Thymus (tissue), 11 donors: ENCODE data around the gene MTUS2. TPM values are rescaled to one million over a fixed set of nuclear protein-coding genes. Genes with fewer than 3 reads are reported as not detected.
A peak's percentile ranks its signal among the peaks of the same experiment; 100 is the strongest.

Experiments used
- DNase-seq, 9 donors: peaks; one replicate each; pipeline ENCODE4 v3.0.0-alpha.2; 2013; ENCODE audit warnings: low spot score in 9 of 9, low read depth in 6 of 9, missing footprints in 1 of 9
- H3K27ac ChIP-seq, 2 donors: one replicate each; pipeline ENCODE4 v1.5.1; 2013; ENCODE audit warnings: control low read depth in 1 of 2, low read depth in 1 of 2, low read length in 1 of 2, mild to moderate bottlenecking in 1 of 2, moderate library complexity in 1 of 2
- H3K27me3 ChIP-seq, 2 donors: one replicate each; pipeline ENCODE4 v1.5.1; 2013; ENCODE audit warnings: low read length in 1 of 2; ENCODE audit not compliant: control insufficient read depth in 2 of 2, insufficient read depth in 1 of 2
- H3K36me3 ChIP-seq, 2 donors: one replicate each; pipeline ENCODE4 v1.5.1; 2013; ENCODE audit warnings: low read length in 1 of 2, mild to moderate bottlenecking in 1 of 2, moderate library complexity in 1 of 2; ENCODE audit not compliant: control insufficient read depth in 2 of 2, insufficient read depth in 2 of 2
- H3K4me1 ChIP-seq, 2 donors: one replicate each; pipeline ENCODE4 v1.5.1; 2013; ENCODE audit warnings: low read length in 2 of 2; ENCODE audit not compliant: control insufficient read depth in 2 of 2, insufficient read depth in 2 of 2
- H3K4me3 ChIP-seq, 2 donors: one replicate each; pipeline ENCODE4 v1.5.1; 2013; ENCODE audit warnings: low read length in 2 of 2, control low read depth in 1 of 2, mild to moderate bottlenecking in 1 of 2
- H3K9me3 ChIP-seq, 2 donors: one replicate each; pipeline ENCODE4 v1.5.1; 2013; ENCODE audit warnings: low read length in 1 of 2, mild to moderate bottlenecking in 1 of 2; ENCODE audit not compliant: control insufficient read depth in 2 of 2, insufficient read depth in 1 of 2
- WGBS: extraction: QIAGEN DNeasy Blood & Tissue Kit; methylation state at CpG from one replicate; pipeline ENCODE4 v1.1.7; 2013; 5-methylcytosine and 5-hydroxymethylcytosine counted together
- polyA plus RNA-seq: library from polyadenylated mRNA; stranded (reverse); fragments of 200-250 nt; gene quantifications from one replicate; pipeline ENCODE4 v1.2.3, GENCODE V29; 2013
- total RNA-seq: library from RNA; stranded (reverse); fragments of 120-200 nt; gene quantifications from one replicate; pipeline ENCODE4 v1.2.4, GENCODE V29; 2013
- donor health status: healthy.

Gene MTUS2
- total and polyA plus RNA-seq, 2 donors: 0.09 to 0.18 TPM

DNA sequence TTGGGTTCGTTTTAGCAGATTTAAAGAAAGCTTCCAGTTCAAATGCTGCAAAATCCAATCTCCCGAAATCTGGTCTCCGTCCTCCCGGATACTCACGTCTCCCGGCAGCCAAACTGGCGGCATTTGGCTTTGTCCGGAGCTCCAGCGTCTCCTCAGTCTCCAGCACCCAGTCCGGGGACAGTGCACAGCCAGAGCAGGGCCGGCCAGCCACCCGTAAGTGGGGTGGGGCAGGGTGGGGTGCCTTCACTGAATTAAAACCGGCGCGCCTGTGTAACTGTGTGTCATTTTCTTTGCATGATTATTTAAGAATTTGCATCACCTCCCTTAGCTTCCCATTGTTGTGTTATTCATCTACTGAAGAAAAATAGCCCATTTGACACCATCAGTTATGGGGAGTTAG lies 280.6 kb downstream of the MTUS2 start:
- Histone ChIP-seq H3K27ac (no peak overlapping the region), H3K4me3 (no peak overlapping the region), H3K36me3 (no peaks in the 10 kb centered on the region), H3K4me1 (no peaks in the 10 kb centered on the region), H3K9me3 (no peaks in the 10 kb centered on the region), H3K27me3 (no peaks in the 10 kb centered on the region)
- DNase-seq: no peak
- 96% methylated on average over 15 of the region's 15 CpGs for WGBS

- H3K4me3 ChIP-seq: no peak overlapping the region
- DNase-seq: peak in 4 of 9 donors; percentile 5 to 51 (median 14)
- whole genome bisulfite sequencing: 53% methylated on average over 2 of the region's 2 CpGs
- no peaks in the 10 kb centered on the region for H3K36me3 ChIP-seq
- no peaks in the 10 kb centered on the region for H3K4me1 ChIP-seq
- H3K27me3 ChIP-seq: no peaks in the 10 kb centered on the region
- H3K27ac ChIP-seq: no peak overlapping the region
- H3K9me3 ChIP-seq: no peaks in the 10 kb centered on the region
Measured at GRCh38 chr13:29101409-29101808, 281.3 kb downstream of the MTUS2 start.

DNA sequence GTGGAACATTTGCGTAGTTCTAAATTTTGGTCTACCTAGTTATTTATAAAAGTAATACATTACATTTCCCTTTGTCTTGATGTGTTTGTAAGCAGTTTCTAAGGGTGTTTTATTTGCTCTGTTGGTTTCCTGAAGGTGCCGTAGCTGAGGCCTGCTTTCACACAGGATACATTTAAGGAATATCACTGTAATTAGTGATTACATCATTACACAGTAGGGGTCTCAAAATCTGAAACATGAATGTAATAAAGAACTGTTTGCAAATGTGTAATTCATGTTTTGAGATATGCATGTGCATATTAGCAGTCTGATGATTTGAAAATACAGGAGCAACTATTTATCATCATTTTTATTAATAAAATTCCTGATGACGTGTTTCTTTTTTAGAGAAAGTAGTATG lies 281.8 kb downstream of the MTUS2 start:
- DNase-seq: no peak
- Histone ChIP-seq H3K4me3 (no peak overlapping the region), H3K27ac (no peak overlapping the region), H3K9me3 (no peaks in the 10 kb centered on the region), H3K27me3 (no peaks in the 10 kb centered on the region), H3K36me3 (no peaks in the 10 kb centered on the region), H3K4me1 (no peaks in the 10 kb centered on the region)
- WGBS: 79% methylated on average over 3 of the region's 3 CpGs

DNA sequence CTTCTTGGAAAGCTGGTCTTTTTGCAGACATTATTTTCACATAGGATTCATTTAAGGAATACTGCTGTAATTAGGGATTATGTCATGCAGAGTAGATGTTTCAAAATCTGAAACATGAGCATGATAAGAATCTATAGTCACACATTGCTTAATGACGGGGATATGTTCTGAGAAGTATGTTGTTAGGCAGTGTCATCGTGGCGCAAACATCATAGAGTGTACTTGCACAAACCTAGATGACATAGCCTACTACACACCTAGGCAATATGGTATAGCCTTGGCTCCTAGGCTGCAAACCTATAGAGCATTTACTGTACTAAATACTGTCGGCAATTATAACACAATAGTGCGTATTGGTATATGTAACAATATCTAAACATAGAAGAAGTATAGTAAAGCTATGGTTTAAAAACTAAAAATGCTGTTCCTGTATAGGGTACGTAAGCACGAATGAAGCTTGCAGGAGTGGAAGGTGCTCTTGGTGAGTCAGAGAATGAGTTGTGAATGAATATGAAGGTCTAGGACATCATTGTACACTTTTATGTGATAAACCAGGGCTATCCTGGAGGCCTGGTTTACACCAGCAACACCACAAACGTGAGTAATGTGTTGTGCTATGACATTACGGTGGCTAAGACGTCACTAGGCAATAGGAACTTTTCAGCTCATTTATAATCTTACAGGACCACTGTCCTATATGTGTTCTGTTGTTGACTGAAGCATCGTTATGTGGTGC lies 283.1 kb downstream of the MTUS2 start:
- Histone ChIP-seq H3K27me3 (no peaks in the 10 kb centered on the region), H3K27ac (no peak overlapping the region), H3K4me1 (no peaks in the 10 kb centered on the region), H3K4me3 (no peak overlapping the region), H3K36me3 (no peaks in the 10 kb centered on the region), H3K9me3 (no peaks in the 10 kb centered on the region)
- WGBS: 75% methylated on average over 11 of the region's 11 CpGs
- DNase-seq: no peak

DNA sequence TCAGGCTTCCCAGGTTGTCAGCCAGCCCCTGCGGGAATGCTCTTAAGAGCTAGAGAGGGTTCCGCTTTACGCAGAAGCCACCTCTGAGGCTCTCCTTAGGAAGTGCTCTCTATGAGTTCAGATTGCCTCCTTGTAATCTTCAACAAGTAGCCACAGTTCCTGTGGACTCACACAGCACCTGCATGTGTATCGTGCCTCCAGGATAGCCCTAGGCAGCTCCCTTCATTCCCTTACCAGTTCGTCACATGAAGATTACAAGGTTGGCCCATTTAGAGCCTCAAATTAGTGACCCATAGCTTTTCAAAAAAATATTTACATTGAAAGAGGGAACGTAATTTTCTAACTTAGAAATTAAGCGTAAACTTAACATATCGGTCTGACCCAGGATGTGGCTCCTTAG lies 284.3 kb downstream of the MTUS2 start:
- no peaks in the 10 kb centered on the region for H3K36me3 ChIP-seq
- H3K27me3 ChIP-seq: no peaks in the 10 kb centered on the region
- H3K4me1 ChIP-seq: no peaks in the 10 kb centered on the region
- WGBS: 86% methylated on average over 8 of the region's 8 CpGs
- no peaks in the 10 kb centered on the region for H3K9me3 ChIP-seq
- H3K4me3 ChIP-seq: no peak overlapping the region
- no peak for DNase-seq
- H3K27ac ChIP-seq: no peak overlapping the region

DNA sequence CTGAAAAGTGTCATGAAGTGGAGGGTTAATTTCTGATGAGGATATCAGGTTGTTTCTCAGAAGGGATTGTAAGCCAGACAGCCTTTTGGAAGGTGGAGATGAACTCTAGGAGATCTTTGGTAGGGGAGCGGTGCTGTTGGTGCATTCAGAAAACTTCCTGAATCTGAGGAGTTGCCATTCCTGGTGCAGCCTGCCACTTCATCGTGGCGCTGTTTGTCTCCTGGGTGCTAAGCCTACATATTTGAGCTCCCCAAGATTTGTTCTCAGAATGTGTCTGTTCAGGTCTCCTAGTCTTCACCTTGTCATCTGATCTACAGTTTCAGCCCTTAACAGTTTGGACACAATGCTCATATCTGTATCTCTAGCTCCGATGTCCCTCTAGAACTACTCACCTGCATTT lies 285.6 kb downstream of the MTUS2 start:
- DNase-seq: peak in 2 of 9 donors; percentile 5 to 10
- WGBS: 73% methylated on average over 4 of the region's 4 CpGs
- no peak overlapping the region for H3K4me3 ChIP-seq
- no peaks in the 10 kb centered on the region for H3K27me3 ChIP-seq
- H3K9me3 ChIP-seq: no peaks in the 10 kb centered on the region
- no peaks in the 10 kb centered on the region for H3K36me3 ChIP-seq
- H3K4me1 ChIP-seq: no peaks in the 10 kb centered on the region
- no peak overlapping the region for H3K27ac ChIP-seq

- no peak for DNase-seq
- Histone ChIP-seq H3K36me3 (no peaks in the 10 kb centered on the region), H3K27ac (no peak overlapping the region), H3K4me1 (no peaks in the 10 kb centered on the region), H3K27me3 (no peaks in the 10 kb centered on the region), H3K9me3 (no peaks in the 10 kb centered on the region), H3K4me3 (no peak overlapping the region)
- 70% methylated on average over 1 of the region's 1 CpG for WGBS
Measured at GRCh38 chr13:29106651-29107050, 286.5 kb downstream of the MTUS2 start.

GRCh38 chr13:29108068-29108786 lies 288.1 kb downstream of the MTUS2 start:
- Histone ChIP-seq H3K4me3 (no peak overlapping the region), H3K9me3 (no peaks in the 10 kb centered on the region), H3K27me3 (no peaks in the 10 kb centered on the region), H3K27ac (no peak overlapping the region), H3K36me3 (no peaks in the 10 kb centered on the region), H3K4me1 (no peaks in the 10 kb centered on the region)
- 89% methylated on average over 4 of the region's 4 CpGs for WGBS
- DNase-seq: no peak

GRCh38 chr13:29109987-29110386 lies 289.8 kb downstream of the MTUS2 start:
- Histone ChIP-seq H3K9me3 (no peaks in the 10 kb centered on the region), H3K36me3 (no peaks in the 10 kb centered on the region), H3K27ac (no peak overlapping the region), H3K4me3 (no peak overlapping the region), H3K4me1 (no peaks in the 10 kb centered on the region), H3K27me3 (no peaks in the 10 kb centered on the region)
- 94% methylated on average over 2 of the region's 2 CpGs for whole genome bisulfite sequencing
- no peak for DNase-seq
